NCI-H524 treated with DMSO at 0.1 percent for 48 hours (cell line): ENCODE measurements around the gene TFE3.

Experiments
- DNase-seq: peaks from one replicate; lab custom pipeline; 2025; lab: John Stamatoyannopoulos, UW

The TFE3 gene

GRCh38 chrX:49060914-49061313 is 17.8 kb upstream of the TFE3 start:
- no peak for DNase-seq

DNA sequence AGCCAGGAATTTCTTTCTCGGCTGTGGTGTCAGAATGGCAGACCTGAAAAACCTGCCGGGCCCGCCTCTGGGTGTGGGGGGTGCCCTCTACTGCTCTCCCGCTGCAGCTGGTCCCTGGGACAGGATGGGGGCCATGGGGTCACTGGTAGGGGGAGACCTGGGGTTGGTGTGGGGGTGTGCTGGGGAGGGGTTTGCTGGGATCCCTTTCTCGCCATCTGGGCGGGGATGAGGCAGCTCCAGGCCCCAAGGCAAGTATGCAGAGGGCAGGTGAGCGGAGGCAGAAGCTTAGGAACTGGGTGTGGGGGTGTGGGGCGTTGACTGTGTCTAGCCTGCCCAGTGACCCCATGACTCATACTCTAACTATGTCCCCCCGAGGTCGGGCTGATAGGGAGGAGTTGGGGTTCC is 16.5 kb upstream of the TFE3 start:
- DNase-seq: no peak

DNA sequence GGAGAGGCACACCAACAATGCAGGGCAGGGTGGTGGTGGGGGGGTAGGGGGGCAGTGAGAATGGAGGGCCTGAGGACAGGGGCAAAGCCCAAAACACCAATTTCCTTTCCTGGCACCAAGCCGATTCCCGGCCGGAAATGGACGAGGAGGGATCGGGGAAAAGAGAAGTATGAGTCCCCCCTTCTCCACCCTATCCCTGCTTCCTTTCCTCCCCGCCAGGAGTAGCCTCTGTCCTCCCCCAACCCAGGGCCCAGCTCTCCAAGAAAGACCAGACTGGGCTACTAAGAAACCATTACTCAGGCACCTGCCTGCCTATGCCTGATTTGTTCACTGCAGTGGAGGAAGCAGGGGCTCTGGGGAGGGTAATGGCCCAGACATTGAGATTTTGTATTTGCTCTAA is 16.0 kb upstream of the TFE3 start:
- DNase-seq: no peak

GRCh38 chrX:49058794-49059193 is 15.6 kb upstream of the TFE3 start, which contains the start of gene CCDC120:
TSS of gene CCDC120 (plus strand) at chrX:49058999. CDS start at chrX:49062042, 3,043 bp downstream.
- DNase-seq: no peak

DNA sequence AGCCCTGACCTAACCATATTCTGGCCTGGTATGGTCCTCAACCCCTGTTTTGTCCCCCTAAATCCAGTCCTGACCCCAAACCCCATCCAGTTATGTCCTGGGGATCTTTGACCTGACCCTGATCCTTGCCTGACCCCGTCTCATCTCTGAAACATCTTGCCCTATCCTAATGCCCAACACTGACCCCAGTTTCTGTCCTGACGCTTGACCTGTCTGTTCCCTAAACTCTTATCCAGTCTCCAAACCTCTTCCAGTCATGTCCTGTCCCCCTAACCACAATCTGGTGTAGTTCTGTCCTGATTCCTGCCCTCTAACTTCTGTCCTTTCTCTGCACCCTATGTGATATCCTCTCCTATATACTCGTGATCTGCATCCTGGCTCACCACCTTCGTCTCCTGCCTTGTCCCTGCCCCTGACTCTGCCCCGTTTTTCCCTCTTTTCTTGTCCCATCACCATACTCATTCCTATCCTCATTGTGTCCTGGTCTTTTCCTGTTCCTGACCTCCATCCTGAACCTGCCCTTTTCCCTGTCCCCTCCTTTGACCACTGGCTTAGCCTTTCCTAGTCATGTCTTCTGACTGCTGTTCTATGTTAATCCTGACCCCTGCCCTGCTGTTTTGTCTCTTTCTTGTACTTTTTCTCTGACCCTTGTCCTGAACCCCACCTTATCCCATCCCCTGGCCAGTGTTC is 11.1 kb upstream of the TFE3 start:
- DNase-seq: no peak

- peak; percentile 38 for DNase-seq
Observed at GRCh38 chrX:49053223-49054072, 10.3 kb upstream of the TFE3 start.

DNA sequence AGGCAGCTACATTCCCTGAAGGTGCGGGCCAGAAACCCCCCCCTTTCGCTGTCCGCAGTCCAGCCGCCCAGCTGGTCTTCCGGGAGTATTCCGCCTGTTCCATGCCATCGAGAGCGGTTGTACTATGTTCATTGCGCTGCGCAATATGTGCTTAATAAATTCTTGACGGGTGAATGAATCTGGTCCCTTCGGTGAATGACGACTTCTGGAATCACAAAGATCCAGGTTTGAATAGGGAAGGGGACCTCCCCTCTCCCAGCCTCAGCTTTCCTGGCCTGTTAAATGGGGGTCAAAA is 777 bp upstream of the TFE3 start:
- no peak for DNase-seq

DNA sequence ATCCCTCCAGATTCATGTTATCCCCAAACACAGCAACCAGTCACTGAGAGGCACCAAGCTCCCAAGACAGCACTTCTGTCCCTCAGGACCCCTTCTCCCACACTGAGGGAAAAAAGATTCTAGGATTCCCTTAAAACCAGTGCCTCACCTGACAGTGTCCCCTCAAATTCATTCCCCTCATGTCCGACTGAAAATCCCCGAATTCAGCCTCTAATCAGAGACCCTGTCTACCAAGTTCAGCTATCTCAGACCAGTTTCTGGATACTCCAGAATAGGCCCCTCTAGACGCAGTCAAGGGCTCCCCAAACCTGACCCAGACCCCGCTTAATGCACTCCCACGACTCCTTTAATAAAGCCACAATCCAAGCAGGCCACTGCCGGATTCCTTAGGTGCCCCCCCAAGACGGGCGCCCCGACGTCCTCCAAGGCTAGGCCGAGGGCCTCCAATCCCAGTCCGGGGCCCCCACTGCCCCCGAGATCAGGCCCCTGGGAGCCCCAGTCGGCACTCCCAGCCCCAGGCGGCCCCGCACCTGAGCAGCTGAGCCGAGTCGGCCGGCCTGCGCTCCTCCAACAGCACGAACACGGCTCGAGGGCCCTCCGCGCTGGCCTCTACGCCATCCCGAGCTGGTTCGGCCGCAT is 457 bp downstream of the TFE3 start:
- DNase-seq: no peak

DNA sequence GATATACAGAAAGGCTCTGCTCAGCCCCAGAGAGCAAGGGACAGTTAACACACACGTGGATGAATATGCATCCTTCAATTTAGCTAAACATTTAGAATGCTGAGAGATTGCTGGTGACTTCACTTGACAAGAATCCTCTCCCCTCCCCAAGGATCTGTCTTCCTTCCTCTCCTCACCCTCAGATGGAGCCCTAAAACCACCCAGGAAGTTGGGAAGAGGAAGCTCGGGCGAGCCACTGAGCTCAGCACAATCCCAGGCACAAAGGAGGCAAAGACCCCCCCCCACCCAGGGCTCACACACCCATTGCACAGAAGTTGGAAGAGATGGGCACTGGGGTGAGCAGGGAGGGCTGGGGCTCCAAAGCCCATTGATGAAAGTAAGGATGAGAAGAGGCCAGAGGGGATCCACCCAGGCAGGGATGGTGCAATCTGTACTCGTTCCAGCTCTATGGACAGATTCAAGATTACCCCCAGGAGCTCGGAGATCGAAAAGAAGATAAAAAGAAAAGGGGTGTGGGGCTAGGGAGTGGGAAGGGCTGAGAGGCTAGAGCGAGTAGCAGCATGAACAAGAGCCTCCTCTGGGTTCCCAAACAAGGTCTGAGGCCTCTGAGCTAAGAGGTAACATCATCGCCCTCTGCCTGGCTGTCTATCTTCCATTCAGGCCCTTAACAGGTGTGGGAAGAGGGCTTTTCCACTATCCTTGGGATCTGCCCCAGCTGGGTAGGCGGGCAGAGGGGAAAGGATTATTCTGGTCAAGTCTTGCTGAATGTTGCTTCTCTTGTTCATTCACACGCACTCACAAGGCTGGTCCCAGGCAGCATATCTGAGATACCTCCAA is 1.2 kb downstream of the TFE3 start:
- DNase-seq: peak; percentile 19

DNA sequence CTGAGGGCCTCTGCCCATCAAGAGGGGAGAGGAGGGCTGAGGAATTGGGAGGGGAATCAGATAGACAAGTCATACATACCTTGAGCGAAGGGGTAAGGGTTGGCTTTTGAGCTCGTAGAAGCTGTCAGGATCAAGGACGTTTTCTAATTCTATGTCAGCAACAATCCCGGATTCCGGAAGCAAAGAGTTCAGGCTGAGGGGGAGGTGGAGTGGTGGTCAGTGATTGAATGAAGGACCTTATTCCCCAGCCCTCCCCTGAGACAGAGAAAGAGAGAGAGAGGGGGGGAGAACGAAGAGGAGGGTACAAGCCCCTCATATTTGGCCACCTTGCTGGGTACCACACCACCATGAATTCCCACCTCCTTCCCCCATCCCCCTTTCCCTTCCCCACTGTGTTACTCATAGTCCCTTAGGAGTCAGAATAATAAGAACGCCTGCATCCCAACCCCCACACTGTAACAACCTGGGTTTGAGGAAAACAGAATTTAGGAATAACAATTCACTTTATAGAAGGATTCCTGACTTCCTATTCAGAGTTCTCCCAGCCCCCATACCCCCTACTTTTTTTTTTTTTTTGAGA is 2.7 kb downstream of the TFE3 start:
- DNase-seq: no peak

DNA sequence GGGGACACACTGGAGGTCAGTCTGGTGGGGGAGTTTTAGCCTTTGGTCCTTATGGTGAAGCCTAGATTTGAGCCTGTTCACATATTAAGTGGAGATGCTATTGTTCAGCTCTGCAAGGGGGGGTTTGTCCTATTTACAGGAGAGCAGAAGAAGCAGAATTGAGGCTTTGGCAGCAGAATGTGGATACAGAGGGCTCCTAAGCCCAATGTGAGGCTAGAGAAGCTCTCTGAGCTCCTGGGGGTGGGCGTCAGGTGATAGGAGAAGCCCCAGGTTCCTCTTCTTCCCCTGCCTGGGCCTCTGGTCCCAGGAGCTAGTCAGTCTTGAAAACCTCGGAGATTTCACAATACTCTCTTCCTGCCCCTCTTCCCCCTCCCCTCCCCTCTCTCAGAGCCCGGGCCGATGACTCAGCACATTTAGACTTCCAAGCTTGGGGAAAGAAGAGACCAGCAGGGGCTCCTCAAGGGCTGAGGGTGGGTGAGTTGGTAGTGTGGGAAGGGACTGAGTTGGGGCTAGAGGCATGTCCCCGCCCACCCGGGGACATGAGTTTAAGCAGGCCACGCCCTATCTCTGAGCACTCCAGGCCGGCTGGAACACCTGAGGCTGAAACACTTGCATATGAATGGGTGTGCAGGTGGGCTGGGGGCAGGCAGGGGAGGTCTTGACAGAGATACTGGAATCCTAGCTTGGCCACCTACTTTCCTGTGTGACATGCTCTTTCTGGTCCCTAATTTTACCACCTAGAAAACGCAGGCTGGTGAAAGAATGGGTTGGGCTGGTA is 3.4 kb downstream of the TFE3 start:
- peak; percentile 1 for DNase-seq

GRCh38 chrX:49037883-49038475 is 5.2 kb downstream of the TFE3 start:
- no peak for DNase-seq

GRCh38 chrX:49030283-49030682 is 12.9 kb downstream of the TFE3 start:
- no peak for DNase-seq

- no peak for DNase-seq
Observed at GRCh38 chrX:49029876-49030275, 13.3 kb downstream of the TFE3 start.

- no peak for DNase-seq
Observed at GRCh38 chrX:49019599-49020249, 23.4 kb downstream of the TFE3 start.

GRCh38 chrX:49019050-49019449 is 24.1 kb downstream of the TFE3 start:
- DNase-seq: no peak

DNA sequence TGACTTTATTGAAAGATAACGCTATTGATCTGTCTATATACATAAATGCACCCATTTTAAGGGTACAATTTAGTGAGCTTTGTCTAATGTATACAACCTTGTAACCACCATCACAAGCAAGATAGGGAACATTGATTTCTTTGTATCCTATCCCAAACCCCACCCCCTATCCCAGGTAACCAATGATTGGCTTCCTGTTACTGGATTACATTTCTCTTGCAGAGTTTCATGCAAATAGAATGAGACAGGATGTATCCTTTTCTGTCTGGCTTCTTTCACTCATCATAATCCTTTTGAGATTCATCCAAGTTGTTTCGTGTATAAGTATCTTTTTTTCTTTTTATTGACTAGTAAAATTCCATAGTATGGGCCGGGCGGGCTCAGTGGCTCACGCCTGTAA is 39.5 kb downstream of the TFE3 start:
- no peak for DNase-seq

GRCh38 chrX:49002091-49002935 is 40.8 kb downstream of the TFE3 start, which contains the start of gene GRIPAP1:
TSS of gene GRIPAP1 (minus strand) at chrX:49002264. CDS start at chrX:49002229, 35 bp downstream.
- peak; percentile 61 for DNase-seq

DNA sequence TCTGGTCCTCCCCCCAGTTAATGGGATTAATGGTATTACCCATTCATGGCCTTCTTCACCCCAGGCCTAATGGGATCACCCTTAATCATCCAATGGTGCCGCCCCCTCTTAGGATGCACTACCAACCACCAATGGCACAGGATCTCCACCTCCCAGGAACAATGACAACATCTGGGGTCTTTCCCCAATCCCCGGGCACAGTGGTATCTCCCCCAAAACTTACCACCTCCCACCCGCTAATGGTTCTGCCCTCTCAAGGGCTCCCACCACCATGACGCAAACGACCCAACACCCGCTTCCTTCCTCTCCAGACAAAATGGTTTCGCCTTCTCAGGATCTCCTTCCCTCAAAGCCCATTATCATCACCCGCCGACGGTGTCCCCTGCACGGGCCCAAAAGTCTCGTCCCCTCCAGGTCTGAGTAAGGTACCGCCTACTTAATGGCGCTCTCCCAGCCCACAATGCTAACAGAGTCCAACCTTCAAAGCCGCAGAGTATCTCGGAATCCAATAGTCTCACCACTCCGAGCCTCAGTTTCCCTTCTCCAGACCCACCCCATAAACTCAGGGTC is 41.6 kb downstream of the TFE3 start:
- DNase-seq: peak; percentile 22
